ENCODE results near the gene ZBTB11. TPM values are rescaled to one million over a fixed set of nuclear protein-coding genes. Genes with fewer than 3 reads are reported as not detected.

Gene ZBTB11
- total and polyA plus RNA-seq, 2 experiments from 2014 or later, result 7.7 to 22.4 TPM

DNA sequence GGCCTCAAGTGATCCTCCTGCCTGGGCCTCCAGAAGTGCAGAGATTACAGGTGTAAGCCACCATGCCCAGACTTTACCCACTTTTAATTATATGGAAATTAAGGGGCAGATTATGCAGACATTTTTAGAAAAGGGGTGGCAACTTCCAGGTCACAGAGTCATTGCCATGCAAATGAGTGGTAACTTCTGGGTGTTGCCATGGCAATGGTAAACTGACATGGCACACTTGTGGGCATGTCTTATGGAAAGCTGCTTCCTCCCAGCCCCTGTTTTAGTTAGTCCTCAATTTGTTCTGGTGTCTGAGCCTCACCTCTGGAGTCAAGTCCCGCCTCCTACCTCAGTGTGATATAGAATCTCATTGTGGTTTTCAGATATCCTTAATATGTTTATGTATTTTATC lies 53.3 kb downstream of the ZBTB11 start:
- ATAC-seq (no peak), DNase-seq (ENCODE audit: low spot score) (no peak)
- no peaks in the 10 kb centered on the region; the same call in 1 of the 2 replicates for H3K36me3 ChIP-seq (ENCODE audit: insufficient read depth)
- H4K20me1 ChIP-seq (replicated peaks; ENCODE audit: insufficient read depth), result no peaks in the 10 kb centered on the region
- peaks cover 33% of the 10 kb centered on the region for H3K9me3 Mint-ChIP-seq
- H3K27ac Mint-ChIP-seq, result no peak overlapping the region
- H3K4me3 ChIP-seq, result no peak overlapping the region
- no peaks in the 10 kb centered on the region for H3K4me1 Mint-ChIP-seq
- H3K27me3 Mint-ChIP-seq (ENCODE audit: insufficient read depth, low read depth, poor library complexity), result peaks cover 7% of the 10 kb centered on the region
- no peaks in the 10 kb centered on the region for H3K79me2 ChIP-seq (replicated peaks; ENCODE audit: insufficient read depth)
- H3K9me2 ChIP-seq (ENCODE audit: insufficient read depth), result peaks cover 3% of the 10 kb centered on the region; the same call in 1 of the 2 replicates
- no peak overlapping the region for H3K4me2 ChIP-seq
- peaks cover 21% of the 10 kb centered on the region for H3K36me3 Mint-ChIP-seq (ENCODE audit: low read depth)
- H3K27ac ChIP-seq (ENCODE audit: low read depth), result no peak overlapping the region
- no peak overlapping the region for H2AFZ ChIP-seq
- no peak for TF ChIP-seq CREB1 (CRISPR knock-in tag; IDR thresholded peaks at IDR 0.05; ENCODE audit: low read depth)
- no peak for TF ChIP-seq STAT1 (IDR thresholded peaks at IDR 0.05; ENCODE audit: unreplicated experiment)
- no peak for TF ChIP-seq POLR2AphosphoS5 (IDR thresholded peaks at IDR 0.05; ENCODE audit: low read depth)
- TF ChIP-seq, protein P1, sequence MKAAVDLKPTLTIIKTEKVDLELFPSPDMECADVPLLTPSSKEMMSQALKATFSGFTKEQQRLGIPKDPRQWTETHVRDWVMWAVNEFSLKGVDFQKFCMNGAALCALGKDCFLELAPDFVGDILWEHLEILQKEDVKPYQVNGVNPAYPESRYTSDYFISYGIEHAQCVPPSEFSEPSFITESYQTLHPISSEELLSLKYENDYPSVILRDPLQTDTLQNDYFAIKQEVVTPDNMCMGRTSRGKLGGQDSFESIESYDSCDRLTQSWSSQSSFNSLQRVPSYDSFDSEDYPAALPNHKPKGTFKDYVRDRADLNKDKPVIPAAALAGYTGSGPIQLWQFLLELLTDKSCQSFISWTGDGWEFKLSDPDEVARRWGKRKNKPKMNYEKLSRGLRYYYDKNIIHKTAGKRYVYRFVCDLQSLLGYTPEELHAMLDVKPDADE (IDR thresholded peaks at IDR 0.05), result no peak
- no peak for TF ChIP-seq CTCF (conservative IDR thresholded peaks at IDR 0.05; ENCODE audit: low read depth in 2 of 2)
- no peak for TF ChIP-seq REST (IDR thresholded peaks at IDR 0.05; ENCODE audit: unreplicated experiment)
- TF ChIP-seq JUNB (IDR thresholded peaks at IDR 0.05; ENCODE audit: unreplicated experiment), result no peak
- TF ChIP-seq EZH2phosphoT487 (IDR thresholded peaks at IDR 0.05; ENCODE audit: unreplicated experiment), result no peak
- TF ChIP-seq EZH2 (IDR thresholded peaks at IDR 0.05; ENCODE audit: low read depth, unreplicated experiment), result no peak
- TF ChIP-seq NANOG (IDR thresholded peaks at IDR 0.05; ENCODE audit: borderline replicate concordance), result no peak
- no peak for TF ChIP-seq ZNF114 (CRISPR knock-in tag; IDR thresholded peaks at IDR 0.05)
- TF ChIP-seq, protein P2, sequence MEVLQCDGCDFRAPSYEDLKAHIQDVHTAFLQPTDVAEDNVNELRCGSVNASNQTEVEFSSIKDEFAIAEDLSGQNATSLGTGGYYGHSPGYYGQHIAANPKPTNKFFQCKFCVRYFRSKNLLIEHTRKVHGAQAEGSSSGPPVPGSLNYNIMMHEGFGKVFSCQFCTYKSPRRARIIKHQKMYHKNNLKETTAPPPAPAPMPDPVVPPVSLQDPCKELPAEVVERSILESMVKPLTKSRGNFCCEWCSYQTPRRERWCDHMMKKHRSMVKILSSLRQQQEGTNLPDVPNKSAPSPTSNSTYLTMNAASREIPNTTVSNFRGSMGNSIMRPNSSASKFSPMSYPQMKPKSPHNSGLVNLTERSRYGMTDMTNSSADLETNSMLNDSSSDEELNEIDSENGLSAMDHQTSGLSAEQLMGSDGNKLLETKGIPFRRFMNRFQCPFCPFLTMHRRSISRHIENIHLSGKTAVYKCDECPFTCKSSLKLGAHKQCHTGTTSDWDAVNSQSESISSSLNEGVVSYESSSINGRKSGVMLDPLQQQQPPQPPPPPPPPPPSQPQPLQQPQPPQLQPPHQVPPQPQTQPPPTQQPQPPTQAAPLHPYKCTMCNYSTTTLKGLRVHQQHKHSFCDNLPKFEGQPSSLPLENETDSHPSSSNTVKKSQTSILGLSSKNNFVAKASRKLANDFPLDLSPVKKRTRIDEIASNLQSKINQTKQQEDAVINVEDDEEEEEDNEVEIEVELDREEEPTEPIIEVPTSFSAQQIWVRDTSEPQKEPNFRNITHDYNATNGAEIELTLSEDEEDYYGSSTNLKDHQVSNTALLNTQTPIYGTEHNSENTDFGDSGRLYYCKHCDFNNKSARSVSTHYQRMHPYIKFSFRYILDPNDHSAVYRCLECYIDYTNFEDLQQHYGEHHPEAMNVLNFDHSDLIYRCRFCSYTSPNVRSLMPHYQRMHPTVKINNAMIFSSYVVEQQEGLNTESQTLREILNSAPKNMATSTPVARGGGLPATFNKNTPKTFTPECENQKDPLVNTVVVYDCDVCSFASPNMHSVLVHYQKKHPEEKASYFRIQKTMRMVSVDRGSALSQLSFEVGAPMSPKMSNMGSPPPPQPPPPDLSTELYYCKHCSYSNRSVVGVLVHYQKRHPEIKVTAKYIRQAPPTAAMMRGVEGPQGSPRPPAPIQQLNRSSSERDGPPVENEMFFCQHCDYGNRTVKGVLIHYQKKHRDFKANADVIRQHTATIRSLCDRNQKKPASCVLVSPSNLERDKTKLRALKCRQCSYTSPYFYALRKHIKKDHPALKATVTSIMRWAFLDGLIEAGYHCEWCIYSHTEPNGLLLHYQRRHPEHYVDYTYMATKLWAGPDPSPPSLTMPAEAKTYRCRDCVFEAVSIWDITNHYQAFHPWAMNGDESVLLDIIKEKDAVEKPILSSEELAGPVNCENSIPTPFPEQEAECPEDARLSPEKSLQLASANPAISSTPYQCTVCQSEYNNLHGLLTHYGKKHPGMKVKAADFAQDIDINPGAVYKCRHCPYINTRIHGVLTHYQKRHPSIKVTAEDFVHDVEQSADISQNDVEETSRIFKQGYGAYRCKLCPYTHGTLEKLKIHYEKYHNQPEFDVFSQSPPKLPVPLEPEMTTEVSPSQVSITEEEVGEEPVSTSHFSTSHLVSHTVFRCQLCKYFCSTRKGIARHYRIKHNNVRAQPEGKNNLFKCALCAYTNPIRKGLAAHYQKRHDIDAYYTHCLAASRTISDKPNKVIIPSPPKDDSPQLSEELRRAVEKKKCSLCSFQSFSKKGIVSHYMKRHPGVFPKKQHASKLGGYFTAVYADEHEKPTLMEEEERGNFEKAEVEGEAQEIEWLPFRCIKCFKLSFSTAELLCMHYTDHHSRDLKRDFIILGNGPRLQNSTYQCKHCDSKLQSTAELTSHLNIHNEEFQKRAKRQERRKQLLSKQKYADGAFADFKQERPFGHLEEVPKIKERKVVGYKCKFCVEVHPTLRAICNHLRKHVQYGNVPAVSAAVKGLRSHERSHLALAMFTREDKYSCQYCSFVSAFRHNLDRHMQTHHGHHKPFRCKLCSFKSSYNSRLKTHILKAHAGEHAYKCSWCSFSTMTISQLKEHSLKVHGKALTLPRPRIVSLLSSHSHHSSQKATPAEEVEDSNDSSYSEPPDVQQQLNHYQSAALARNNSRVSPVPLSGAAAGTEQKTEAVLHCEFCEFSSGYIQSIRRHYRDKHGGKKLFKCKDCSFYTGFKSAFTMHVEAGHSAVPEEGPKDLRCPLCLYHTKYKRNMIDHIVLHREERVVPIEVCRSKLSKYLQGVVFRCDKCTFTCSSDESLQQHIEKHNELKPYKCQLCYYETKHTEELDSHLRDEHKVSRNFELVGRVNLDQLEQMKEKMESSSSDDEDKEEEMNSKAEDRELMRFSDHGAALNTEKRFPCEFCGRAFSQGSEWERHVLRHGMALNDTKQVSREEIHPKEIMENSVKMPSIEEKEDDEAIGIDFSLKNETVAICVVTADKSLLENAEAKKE (CRISPR knock-in tag; IDR thresholded peaks at IDR 0.05), result no peak
- no peak for TF ChIP-seq ZNF331 (CRISPR knock-in tag; IDR thresholded peaks at IDR 0.05; ENCODE audit: low read depth)
- no peaks in the 10 kb centered on the region for H3F3A ChIP-seq (replicated peaks; ENCODE audit: low read depth)
- H3K4me1 ChIP-seq (ENCODE audit: insufficient read depth), result no peaks in the 10 kb centered on the region
- H3K27me3 ChIP-seq (ENCODE audit: insufficient read depth), result no peaks in the 10 kb centered on the region
- H3K4me3 Mint-ChIP-seq, result no peak overlapping the region

All from GM23338 (cell line).